HepG2 (cell line): Measurements from ENCODE around the gene EPB41L1. TPM values are rescaled to one million over a fixed set of nuclear protein-coding genes. Genes with fewer than 3 reads are reported as not detected.
A peak's percentile ranks its signal among the peaks of the same experiment; 100 is the strongest.

ENCODE experiments used
- AGO1 ChIP-seq: fragments of 200-400 bp; formaldehyde crosslinking; IDR thresholded peaks from 2 replicates; pipeline ENCODE4 v1.6.1; 2017; ENCODE audit warnings: mild to moderate bottlenecking, low read depth, low read length, moderate library complexity; ENCODE audit not compliant: poor library complexity, severe bottlenecking
- CSRNP2 ChIP-seq: sonication (generic); formaldehyde crosslinking; conservative IDR thresholded peaks from 2 replicates; pipeline ENCODE4 v1.8.0; 2022; ENCODE audit warnings: low read depth, missing genetic modification reagents
- FLYWCH1 ChIP-seq: sonication (generic); formaldehyde crosslinking; IDR thresholded peaks from 2 replicates; pipeline ENCODE4 v1.8.1; 2023; ENCODE audit warnings: mild to moderate bottlenecking, missing genetic modification reagents
- FOXK1 ChIP-seq: sonication (generic); formaldehyde crosslinking; IDR thresholded peaks from 2 replicates; pipeline ENCODE4 v1.4.0; 2020; ENCODE audit warnings: low read depth, missing genetic modification reagents, borderline replicate concordance
- GFI1 ChIP-seq: sonication (generic); formaldehyde crosslinking; IDR thresholded peaks from 2 replicates; pipeline ENCODE4 v1.5.0; 2020; ENCODE audit warnings: missing genetic modification reagents, mild to moderate bottlenecking, borderline replicate concordance
- GPN1 ChIP-seq: sonication (generic); formaldehyde crosslinking; IDR thresholded peaks from 2 replicates; pipeline ENCODE4 v1.5.1; 2020; ENCODE audit warnings: missing genetic modification reagents, borderline replicate concordance
- HES4 ChIP-seq: sonication (generic); formaldehyde crosslinking; IDR thresholded peaks from 2 replicates; pipeline ENCODE4 v1.9.0; 2021; ENCODE audit warnings: mild to moderate bottlenecking, missing genetic modification reagents, borderline replicate concordance
- HOXA7 ChIP-seq: sonication (generic); formaldehyde crosslinking; IDR thresholded peaks from 2 replicates; pipeline ENCODE4 v1.8.1; 2022; ENCODE audit warnings: mild to moderate bottlenecking, missing genetic modification reagents, moderate library complexity
- KLF16 ChIP-seq, 2 experiments: sonication (generic) in 1 of 2; formaldehyde crosslinking in 1 of 2; IDR thresholded peaks; 2 replicates each; pipeline versions ENCODE4 v1.6.1 to v1.8.0; 2016 to 2023; ENCODE audit warnings: missing genetic modification reagents in 2 of 2, missing compliant biosample characterization in 1 of 2
- MATR3 ChIP-seq: sonication (generic); formaldehyde crosslinking; IDR thresholded peaks from 2 replicates; pipeline ENCODE4 v1.4.0; 2020; ENCODE audit warnings: missing genetic modification reagents
- MAZ ChIP-seq, 2 experiments: sonication (generic) in 1 of 2; formaldehyde crosslinking in 1 of 2; IDR thresholded peaks; 2 replicates each; pipeline versions ENCODE4 v1.5.0 to v1.6.1; 2012 to 2020; ENCODE audit warnings: low read depth in 2 of 2, mild to moderate bottlenecking in 2 of 2, borderline replicate concordance in 1 of 2, improper control_type of control experiment in 1 of 2, low read length in 1 of 2, missing genetic modification reagents in 1 of 2, moderate library complexity in 1 of 2
- MIER2 ChIP-seq: IDR thresholded peaks from 2 replicates; pipeline ENCODE4 v1.6.1; 2016; ENCODE audit warnings: missing biosample characterization, missing genetic modification reagents
- MIXL1 ChIP-seq: IDR thresholded peaks from 2 replicates; pipeline ENCODE4 v1.6.1; 2016
- PRDM15 ChIP-seq: sonication (generic); formaldehyde crosslinking; IDR thresholded peaks from 2 replicates; pipeline ENCODE4 v1.4.0; 2020; ENCODE audit warnings: missing genetic modification reagents
- PREB ChIP-seq: sonication (generic); formaldehyde crosslinking; IDR thresholded peaks from 2 replicates; pipeline ENCODE4 v1.4.0; 2020; ENCODE audit warnings: missing genetic modification reagents
- SNAPC5 ChIP-seq: sonication (generic); formaldehyde crosslinking; IDR thresholded peaks from 2 replicates; pipeline ENCODE4 v1.8.1; 2023; ENCODE audit warnings: mild to moderate bottlenecking, missing genetic modification reagents, borderline replicate concordance
- SSRP1 ChIP-seq: IDR thresholded peaks from 2 replicates; pipeline ENCODE4 v1.6.1; 2016; ENCODE audit warnings: control low read depth
- XRCC5 ChIP-seq: fragments of 200-400 bp; formaldehyde crosslinking; optimal IDR thresholded peaks from 2 replicates; pipeline ENCODE3; 2017; ENCODE audit warnings: mild to moderate bottlenecking, low read length
- ZFP36L1 ChIP-seq: sonication (generic); formaldehyde crosslinking; IDR thresholded peaks from 2 replicates; pipeline ENCODE4 v1.8.0; 2022; ENCODE audit warnings: mild to moderate bottlenecking, missing genetic modification reagents, moderate library complexity
- ZNF33B ChIP-seq: sonication (generic); formaldehyde crosslinking; IDR thresholded peaks from 2 replicates; pipeline ENCODE4 v1.5.1; 2020; ENCODE audit warnings: mild to moderate bottlenecking, missing genetic modification reagents
- ZNF652 ChIP-seq: IDR thresholded peaks from 2 replicates; pipeline ENCODE4 v1.6.1; 2016; ENCODE audit warnings: low read depth, borderline replicate concordance
- polyA plus RNA-seq, 8 experiments: library from polyadenylated mRNA; depleted of rRNA in 3 of 8; stranded (reverse) in 7 of 8; unstranded in 1 of 8; fragments of >200 nt; fragmentation: Illumina TruSeq in 4 of 8; extraction: Trizol in 4 of 8; gene quantifications; 2 replicates each; pipeline versions ENCODE4 v1.2.1 to v1.2.3, GENCODE V29; 2011 to 2016; ENCODE audit warnings: low read depth in 4 of 8, missing spikeins in 1 of 8, mixed read lengths in 1 of 8; ENCODE audit not compliant: insufficient read depth in 1 of 8
- total RNA-seq, 5 experiments: library from RNA; depleted of rRNA; stranded (reverse); fragments of >200 nt; fragmentation: Illumina TruSeq; extraction: Trizol; gene quantifications; 2 replicates each; pipeline ENCODE4 v1.2.3, GENCODE V29; 2016; ENCODE audit warnings: low read depth in 1 of 5

The EPB41L1 gene
- total and polyA plus RNA-seq, 2 of the 13 experiments (the other 11 are each of a cell fraction or from before 2014, with no cell fraction given), result 16.7 to 39.0 TPM

- TF ChIP-seq PRDM15 (CRISPR knock-in tag) (no peak), MIER2 (no peak), MIXL1 (CRISPR knock-in tag) (0 out of 2 replicates have a peak, but pooled peaks have one; percentile 10), PREB (CRISPR knock-in tag) (no peak), XRCC5 (no peak), MATR3 (CRISPR knock-in tag) (no peak), ZFP36L1 (CRISPR knock-in tag) (no peak; the same call in 1 of the 2 replicates), SNAPC5 (CRISPR knock-in tag) (no peak), AGO1 (no peak), FLYWCH1 (CRISPR knock-in tag) (no peak), GFI1 (CRISPR knock-in tag) (no peak), GPN1 (CRISPR knock-in tag) (no peak), ZNF33B (CRISPR knock-in tag) (no peak), KLF16 (CRISPR knock-in tag; IDR thresholded peaks at IDR 0.05) (no peak; a peak in 1 of 4 replicates), SSRP1 (CRISPR knock-in tag) (no peak), HES4 (CRISPR knock-in tag) (no peak), ZNF652 (CRISPR knock-in tag) (no peak), MAZ (IDR thresholded peaks at IDR 0.05; ENCODE audit: borderline replicate concordance, low read depth, low read length) (peak; percentile 56), MAZ (CRISPR knock-in tag; IDR thresholded peaks at IDR 0.05; ENCODE audit: low read depth) (no peak), HOXA7 (no peak), CSRNP2 (CRISPR knock-in tag) (no peak), FOXK1 (CRISPR knock-in tag) (no peak)
Observed at GRCh38 chr20:36153736-36154699, 522 bp upstream of the EPB41L1 start (continued).
